Activated CD4-positive, alpha-beta T cell treated with anti-CD3 and anti-CD28 coated beads for 48 hours (primary cell): ENCODE data around the gene ZNF778.
"Not testable (repeated sequence)": the region's sequence is repeated elsewhere in the genome, so short reads cannot be mapped to it uniquely, and the experiment has no call there.

Experiments used
- DNase-seq: peaks from one replicate; pipeline ENCODE4 v3.0.0-alpha.2; 2020

ZNF778 gene

DNA sequence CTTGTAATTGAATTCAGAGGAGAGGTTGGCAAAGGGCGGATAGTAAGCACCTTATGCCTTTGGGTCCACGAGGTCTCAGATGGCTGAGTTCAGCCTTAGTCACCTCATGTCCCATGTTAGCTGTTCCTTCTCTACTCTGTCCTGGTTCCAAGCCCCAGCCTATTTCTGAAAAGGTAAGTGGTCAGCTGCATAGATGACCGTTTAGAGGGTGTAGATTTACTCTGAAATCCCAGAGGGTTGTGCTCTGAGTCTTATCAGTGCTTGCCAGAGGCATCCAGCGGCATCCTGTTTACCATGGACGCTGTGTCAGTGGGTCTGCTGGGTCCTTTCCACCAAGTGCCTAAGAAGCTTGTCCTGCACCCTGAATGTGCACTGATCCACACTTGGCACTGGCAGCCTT, 1.9 kb downstream of the ZNF778 start:
- DNase-seq: no peak

DNA sequence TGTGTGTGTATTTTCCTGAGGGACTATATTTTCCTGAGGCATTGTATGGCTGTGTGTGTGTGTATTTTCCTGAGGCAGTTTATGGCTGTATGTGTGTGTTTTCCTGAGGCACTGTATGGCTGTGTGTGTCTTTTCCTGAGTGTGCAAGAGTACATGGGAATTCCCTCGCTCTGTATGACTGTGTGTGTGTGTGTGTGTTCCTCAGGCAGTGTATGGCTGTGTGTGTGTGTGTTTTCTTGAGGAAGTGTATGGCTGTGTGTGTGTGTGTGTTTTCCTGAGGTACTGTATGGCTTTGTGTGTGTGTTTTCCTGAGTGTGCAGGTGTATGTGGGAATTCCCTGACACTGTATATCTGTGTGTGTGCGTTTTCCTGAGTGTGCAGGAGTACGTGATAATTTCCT, 4.1 kb downstream of the ZNF778 start:
- no peak for DNase-seq

DNA sequence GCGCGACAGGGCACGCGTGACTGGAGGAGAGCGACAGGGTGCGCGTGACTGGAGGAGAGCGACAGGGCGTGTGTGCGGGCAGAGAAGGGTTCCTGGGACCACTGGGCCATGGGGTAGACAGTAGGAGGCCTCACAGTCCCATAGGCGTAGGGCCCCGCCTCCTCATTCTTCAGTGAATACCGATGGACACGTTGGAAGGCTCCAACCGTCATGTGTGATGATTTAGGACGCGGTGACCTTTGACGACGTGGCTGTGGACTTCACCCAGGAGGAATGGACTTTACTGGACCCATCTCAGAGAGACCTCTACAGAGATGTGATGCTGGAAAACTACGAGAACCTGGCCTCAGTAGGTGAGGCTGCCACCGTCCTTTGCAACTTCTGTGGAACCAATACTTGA, 5.4 kb downstream of the ZNF778 start:
- no peak for DNase-seq

DNA sequence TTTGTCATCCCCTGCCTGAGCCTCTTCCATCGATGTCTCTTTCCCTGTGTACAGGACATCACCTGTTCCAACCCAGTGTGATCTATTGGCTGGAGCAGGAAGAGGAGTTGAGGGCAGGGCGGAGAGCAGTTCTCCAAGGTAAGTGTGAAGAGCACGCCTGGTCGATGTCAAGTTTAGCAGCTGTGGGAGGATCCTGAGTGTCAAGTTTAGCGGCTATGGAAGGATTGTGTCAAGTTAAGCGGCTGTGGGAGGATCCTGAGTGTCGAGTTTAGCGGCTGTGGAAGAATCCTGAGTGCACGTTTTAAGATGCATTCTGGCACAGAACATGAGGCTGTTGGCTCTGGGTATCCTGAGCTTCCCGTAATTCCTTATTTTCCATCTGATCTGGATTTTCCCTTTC, 7.2 kb downstream of the ZNF778 start:
- DNase-seq: no peak

DNA sequence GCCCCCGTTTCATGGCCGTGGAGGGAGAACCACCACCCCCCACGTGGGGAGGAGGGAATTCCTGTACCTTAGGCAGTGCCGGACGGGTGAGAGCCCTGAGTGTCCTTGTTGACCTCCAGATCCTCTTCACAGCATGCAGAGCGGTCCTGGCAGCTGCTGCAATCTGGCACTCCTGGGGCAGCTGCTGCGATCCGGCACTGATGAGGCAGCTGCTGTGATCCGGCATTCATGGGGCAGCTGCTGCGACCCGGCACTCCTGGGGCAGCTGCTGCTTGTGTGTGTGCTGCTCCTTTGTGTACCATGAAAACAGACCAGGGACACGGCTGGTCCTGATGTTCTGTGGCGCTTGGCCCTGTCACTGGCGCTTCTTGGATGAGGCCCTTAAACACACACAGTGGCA, 12.8 kb downstream of the ZNF778 start:
- no peak for DNase-seq

DNA sequence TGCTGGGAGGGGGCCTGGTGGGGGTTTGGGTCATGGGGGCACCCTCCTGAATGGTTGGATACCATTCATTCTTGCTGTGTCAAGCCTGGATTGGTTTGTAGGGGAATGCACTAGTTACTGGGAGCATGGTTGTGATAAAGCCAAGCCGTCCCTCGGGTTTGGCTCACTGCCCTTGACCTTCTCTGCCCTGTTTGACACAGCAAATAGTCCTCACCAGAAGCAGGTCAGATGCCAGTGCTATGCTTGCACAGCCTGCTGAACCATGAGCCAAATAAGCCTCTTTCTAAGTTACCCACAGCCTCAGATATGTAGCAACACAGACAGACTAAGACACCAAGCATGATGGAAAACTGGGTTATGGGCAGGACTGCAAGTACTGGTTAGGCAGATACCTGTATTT, 14.6 kb downstream of the ZNF778 start:
- DNase-seq: no peak

DNA sequence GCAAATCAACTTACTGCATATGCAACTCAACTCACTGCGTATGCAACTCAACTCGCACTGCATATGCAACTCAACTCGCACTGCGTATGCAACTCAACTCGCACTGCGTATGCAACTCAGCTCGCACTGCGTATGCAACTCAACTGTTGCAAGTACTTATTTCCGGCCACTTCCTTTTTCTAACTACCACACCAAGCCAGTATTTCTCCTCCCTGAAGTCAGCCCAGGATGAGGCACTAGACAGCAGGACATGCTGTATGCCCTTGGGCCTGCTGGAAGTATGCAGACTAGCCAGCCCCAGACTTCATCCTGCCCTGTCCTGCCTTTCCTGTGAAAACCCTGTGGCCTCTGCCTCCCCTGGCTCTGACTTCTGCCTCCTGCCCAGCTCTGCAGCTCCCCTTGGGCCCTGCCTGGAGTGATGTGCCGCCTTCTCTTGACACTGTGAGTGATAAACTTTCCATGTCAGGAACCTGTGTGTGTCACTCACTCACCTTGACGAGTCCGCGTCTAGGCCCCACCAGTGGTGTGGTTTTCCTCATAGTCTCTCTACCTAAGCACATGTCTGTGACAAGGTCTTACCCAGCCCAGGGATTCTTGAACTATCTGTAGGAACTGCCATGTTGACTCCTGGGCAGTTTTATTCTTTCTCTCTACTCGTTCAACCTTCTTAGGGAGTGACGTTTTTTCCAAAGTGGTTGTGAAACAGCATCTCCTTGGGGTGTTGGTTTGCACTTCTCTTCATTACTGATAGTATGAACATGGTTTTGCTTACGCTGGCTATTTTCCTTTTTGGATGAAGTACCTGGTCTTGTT, 16.4 kb downstream of the ZNF778 start:
- DNase-seq: no peak

DNA sequence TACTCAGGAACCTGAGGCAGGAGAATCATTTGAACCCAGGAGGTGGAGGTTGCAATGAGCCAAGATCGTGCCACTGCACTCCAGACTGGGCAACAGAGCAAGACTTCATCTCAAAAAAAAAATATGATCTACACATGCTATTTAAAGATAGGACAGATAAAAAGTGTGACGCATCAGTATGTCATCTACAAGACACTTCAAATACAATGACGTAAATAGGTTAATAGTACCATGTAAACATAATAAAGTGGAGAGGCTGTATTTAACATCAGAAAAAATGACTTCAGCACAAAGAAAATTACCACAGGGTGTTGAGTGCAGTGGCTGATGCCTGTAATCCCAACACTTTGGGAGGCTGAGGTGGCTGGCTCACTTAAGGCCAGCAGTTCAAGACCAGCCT, 20.2 kb downstream of the ZNF778 start:
- no peak for DNase-seq

DNA sequence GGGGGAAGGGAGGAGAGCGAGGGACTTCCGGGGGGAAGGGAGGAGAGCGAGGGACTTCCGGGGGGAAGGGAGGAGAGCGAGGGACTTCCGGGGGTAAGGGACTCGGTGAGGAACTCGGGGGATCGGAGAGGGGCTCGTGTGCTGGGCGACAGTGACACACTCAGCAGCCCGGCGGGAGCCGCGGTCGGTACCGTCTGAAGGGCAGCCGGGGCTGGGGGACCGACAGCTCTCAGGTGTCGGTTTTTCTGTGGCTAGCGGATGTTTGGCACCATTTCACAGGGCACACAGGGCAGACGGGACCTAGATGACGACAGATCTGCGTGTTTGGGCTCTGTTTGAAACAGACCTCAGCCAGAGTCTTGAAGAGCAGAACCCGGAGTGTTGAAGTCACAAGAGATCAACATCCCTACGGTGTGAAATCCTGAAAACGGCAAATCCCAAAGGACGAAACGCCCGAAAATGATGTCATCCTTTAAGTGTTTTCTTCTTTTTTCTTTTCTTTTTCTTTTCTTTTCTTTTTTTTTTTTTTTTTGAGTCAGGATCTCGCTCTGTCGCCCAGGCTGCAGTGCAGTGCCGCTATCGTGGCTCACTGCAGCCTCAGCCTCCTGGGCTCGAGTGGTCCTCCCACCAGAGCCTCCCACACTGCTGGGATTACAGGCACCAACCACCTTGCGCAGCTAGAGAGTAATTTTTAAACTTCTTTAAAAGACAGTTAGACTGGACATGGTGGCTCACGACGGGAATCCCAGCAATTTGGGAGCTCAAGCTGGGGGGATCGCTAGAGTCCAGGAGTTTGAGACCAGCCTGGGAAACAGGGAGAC, 23.9 kb downstream of the ZNF778 start:
- DNase-seq: peak; percentile 80

DNA sequence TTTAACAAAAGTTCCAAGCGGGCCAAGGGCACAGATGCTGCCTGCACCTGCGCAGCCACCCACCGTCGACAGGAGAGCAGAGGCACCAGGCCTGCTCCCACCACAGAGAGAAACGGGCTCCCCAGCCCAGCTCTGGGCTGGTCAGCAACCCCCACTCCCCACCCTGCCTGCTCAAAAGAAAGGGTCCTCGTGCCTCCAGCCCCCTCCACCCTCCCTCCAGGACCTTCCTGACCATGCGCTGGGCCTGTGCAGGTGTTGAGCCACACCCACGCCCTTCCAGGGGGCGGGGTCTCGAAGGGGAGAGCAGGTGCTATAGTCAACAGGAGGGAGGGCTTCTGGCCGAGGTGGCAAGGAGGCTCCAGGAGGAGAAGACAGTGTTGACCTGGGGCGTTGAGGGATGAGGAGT, 25.3 kb downstream of the ZNF778 start:
- DNase-seq: no peak

DNA sequence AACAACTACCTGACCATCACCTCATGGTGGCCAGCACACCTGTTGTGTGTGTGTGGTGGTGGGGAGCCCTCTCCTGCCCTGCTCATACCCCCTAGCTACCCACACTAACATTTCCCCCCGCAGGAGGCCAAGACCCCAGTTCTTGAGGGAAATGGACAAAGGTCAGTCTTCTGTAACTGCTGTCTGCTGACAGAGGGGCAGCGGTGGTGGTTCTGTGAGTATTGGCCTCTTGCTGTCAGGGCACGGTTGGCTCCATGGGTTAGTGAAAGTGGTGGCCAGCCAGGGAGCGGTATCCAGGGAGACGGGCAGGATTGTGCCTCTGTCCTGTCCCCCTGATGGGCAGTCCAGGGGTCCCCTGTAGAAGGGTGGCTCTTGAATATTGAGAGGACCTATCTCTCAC, 26.2 kb downstream of the ZNF778 start:
- no peak for DNase-seq

DNA sequence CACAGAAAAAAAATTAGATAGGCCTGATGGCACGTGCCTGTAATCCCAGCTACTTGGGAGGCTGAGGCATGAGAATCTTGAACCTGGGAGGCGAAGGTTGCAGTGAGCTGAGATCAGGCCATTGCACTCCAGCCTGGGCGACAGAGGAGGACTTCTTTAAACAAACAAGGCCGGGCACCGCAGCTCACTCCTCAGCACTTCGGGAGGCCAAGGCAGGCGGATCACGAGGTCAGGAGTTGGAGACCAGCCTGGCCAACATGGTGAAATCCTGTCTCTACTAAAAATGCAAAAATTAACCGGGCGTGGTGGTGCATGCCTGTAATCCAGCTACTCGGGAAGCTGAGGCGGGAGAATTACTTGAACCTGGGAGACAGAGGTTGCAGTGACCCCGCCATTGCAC, 26.8 kb downstream of the ZNF778 start:
- not testable (repeated sequence) for DNase-seq

DNA sequence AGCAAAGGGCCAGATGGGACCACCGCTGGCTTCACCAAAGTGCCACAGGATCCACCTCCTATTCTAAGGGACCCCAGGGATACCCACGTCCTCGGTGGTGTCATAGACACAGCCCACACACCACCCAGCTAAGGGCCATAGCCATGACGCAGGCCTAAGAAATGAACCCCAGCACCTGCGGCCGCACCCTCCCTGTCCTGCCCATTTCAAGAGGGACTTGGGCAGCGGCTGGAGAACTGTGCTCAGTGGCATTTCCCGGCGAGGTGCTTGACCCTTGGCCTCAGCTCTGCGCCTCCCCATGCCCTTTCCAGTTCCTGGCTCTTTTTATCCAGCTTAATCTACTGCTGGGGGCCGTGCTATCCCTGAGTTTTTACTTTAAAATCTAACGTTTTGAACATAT, 27.3 kb downstream of the ZNF778 start:
- DNase-seq: no peak

DNA sequence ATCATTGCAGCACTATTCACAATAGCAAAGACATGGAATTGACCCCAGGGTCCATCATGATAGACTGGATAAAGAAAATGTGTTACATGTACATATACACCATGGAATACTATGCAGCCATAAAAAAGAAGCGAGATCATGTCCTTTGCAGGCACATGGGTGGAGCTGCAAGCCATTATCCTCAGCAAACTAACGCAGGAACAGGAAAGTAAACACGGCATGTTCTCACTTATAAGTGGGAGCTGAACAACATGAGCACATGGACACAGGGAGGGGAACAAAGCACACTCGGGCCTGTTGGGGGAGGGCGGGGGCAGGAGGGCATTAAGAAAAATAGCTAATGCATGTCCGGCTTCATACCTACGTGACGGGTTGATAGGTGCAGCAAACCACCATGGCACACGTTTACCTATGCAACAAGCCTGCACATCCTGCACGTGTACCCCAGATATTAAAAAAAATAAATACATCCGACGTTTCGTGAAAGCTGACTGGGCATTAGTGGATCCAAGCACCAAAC, 28.9 kb downstream of the ZNF778 start:
- DNase-seq: no peak

DNA sequence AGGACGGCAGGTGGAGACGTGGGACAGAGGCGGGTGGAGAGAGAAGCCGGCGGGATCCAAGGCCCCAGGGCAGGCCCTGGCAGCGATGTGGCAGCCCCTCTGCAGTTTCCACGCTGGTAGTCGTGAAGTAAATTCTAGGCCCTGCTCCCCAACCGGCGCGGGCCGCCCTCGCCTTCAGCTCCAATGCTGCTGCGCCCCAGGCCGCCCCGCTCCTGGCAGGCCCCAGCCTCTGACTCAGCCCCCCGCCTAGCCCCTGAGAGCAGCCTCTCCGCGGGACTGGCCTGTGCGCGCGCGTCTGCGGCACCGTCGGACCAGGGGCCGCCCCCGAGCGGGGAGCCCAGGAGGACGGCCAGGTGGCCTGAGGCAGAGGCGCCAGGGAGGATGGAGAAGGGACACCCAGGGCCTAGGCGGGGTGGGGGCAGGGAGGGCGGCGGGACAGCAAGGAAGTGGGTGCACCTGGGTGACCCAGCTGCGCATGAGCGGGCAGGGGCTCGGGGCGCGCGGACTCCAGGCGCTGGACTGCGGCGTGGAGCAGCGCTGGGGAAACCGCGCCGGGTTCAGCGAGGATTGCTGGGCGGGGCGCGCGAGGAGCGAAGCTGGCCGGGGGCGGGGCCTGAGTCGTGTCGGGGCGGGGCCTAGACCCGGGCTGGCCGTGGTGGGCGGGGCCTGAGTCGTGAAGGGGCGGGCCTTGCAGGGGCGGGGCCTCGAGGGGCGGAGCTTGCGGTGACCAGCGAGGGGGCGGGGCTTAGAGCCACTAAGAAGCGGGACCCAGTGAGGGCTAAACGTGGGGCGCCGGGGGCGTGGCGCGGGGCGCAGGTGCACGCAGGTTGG, 29.6 kb downstream of the ZNF778 start:
- peak; percentile 96 for DNase-seq

DNA sequence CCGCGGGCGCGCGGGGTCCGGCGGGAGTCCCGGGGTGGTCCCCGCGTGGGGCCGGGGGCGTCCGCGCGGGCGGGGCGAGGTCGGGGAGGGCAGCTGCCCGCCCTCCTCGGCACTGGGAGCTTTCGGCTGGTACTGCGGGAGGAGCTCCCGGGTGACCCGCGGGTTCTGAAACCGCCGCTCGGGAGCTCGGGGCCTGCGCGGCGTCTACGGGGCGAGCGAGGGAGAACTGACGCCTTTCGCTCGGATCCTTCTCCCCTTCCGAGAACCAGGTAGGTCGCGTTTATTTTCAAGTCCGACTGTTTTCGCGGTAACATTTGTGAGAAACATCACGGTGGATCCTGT, 30.2 kb downstream of the ZNF778 start:
- not testable (repeated sequence) for DNase-seq

DNA sequence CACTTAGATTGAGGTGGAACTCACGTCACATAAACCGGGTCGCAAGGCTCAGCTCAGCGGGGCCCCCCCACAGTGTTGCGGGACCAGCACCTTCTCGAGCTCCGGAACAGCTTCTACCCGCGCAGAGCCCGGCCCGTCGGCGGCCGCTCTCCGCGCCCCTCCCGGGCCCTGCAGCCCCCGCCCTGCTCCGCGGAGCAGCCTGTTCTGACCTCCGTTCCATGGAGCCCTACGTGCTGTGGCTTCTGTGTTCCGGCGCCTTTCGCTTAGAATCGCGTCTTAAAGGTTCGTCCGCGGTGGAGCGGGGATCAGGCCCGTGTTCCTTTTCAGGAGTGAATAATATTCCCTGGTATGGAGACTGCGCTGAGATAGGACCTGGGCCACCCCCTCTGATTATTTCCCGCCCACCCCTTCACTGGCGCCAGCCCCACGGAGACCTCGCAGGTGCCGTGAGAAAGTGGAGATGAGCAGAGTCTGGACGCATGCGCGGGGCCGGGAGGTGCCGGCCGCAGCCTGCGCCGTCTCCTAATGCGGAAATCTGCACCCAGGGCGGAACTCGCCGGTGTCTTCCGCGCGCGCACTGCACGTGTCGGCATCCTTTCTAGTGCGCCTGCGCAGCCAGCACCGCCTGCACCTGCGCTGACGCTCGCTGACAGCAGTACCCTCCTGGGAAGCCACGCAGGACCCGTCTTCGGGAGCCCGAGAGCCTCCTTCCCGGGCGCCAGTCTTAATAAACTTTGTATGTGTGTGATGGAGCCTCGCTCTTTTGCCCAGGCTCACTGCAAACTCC, 30.9 kb downstream of the ZNF778 start:
- DNase-seq: no peak

DNA sequence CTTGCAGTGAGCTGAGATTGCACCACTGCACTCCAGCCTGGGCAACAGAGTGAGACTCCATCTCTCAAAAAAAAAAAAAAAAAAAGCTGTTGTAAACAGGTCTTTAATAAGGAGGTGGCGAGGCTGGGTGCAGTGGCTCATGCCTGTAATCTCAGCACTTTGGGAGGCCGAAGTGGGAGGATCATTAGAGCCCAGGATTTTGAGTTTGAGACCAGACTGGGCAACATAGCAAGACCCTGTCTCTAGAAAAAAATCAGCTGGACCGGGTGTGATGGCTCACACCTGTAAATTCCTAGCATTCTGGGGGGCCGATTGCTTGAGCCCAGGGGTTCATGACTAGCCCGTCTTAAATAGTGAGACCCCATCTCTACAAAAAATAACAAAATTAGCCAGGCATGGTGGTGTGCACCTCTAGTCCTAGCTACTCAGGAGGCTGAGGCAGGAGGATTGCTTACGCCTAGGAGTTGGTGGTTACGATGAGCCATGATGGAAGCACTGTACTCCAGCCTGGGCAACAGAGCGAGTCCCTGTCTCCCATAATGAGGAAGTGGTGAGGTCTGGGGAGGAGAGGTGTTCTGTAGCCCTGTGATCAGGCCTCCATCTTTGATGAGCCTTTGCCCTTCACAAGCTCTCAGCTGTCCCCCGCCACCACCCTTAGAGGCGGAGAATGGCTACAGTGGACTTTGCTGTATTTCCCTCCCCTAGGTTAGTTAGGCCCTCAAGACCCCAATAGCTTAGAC, 36.2 kb downstream of the ZNF778 start:
- no peak for DNase-seq

DNA sequence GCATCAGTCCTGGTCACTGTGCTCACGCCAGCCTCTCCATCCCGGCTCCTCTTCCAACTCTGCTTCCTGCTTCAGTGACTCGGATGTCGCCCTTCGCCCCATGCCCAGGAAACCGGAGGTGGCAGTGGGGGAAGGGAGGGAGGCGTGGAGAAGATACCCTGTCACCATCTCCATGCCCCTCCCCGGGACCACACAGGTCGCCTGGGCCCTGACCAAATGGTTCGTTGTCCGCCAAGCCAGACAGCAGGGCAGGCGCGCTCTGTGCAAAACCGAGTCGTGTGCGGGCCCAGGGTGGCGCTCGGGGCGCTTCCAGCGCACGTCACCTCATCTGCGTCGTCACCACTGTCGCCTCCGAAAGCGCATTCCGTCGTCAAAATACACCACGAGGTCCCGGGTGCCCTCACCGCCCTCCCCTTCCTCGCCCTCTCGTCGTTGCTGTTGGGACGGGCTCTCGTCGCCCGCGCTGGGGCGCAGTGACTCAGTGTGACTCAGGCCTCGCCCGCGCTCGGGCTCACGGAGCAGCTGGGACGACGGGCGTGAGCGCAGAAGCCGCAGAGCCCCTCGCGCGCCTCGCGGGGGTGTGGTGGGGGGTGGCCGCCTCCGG, 39.2 kb downstream of the ZNF778 start:
- peak; percentile 88 for DNase-seq

DNA sequence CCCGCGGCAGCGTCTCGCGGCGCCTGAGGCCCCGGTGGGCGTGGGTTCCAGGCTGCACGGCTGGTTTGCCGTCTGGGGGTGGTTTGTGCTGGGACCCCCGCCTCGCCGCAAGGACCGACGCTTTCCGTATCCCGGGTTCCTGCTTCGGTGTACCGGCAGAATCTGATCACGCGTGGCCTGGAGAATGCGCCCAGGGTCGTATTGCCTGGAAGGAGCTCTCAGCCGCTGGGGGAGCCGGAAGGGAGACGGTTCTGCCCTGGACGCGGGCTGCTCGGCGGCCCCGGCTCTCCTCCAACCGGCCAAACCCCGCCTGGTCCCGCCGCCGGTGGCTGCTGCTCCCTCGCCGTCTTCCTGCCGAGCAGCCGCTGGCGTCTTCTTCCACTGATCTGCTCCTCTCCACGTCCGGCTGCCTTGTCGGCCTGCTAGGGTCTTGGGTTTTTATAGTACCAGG, 39.8 kb downstream of the ZNF778 start:
- no peak for DNase-seq
